NCI-H2107 treated with DMSO at 0.1 percent for 48 hours (cell line): Measurements from ENCODE around the gene GUK1.
"Not testable (repeated sequence)": the region's sequence is repeated elsewhere in the genome, so short reads cannot be mapped to it uniquely, and the experiment has no call there.

Experiments
- DNase-seq: peaks from one replicate; lab custom pipeline; 2025; ENCODE audit not compliant: unreplicated experiment; lab: John Stamatoyannopoulos, UW

Gene GUK1

DNA sequence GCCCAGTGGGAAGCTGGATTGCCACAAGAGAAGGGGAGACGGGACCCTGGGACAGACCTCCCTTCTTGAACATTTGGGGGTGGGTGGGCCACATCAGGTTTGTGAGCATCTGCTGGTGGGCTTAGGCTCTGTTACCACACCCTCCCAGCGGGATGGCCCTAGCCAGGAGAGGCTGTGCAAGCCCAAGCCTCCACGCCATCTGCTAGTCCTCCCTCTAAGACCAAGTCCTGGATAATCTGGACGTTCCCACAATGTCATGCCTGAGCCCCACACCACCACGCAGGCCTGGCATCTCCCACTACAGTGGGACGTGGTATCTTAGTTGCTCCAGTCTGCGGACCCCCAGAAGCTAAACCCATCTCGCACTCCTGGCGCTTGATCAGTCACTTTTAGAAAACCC is 21.8 kb downstream of the GUK1 start:
- DNase-seq, result no peak

DNA sequence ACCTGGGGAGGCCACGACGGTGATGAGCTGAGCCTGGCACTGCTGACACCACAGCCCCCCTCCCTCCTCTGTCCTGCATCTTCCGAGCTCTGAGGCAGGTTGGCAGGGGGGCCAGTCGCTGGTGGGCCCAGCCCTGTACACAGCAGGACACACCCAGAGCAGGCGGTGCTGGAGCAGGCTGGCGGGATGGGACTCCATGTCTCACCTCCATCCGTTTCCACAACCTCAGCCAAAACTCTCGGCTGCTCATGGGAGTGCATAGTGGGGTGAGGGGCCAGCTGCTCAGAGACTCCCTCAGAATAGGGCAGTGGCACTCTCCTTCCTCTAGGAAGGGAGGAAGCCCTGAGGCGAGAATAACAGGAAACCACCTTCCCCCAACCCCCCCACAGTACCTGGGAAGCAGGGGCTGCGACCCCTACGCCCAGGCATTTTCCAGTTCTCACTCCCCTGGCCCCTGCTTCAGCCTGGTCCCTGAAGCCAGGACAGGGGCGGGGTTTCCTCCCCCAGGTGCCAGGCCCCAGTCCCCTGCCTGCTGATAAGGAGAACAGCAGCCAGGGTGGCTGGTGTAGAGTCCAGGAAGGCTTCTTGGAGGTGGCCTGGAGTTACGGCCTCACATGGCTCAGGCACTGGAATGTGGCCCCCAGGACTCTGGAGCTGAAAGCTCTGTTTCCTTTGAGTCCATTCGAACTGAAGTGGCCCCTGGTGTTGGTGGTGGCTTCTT is 22.4 kb downstream of the GUK1 start:
- DNase-seq, result no peak

DNA sequence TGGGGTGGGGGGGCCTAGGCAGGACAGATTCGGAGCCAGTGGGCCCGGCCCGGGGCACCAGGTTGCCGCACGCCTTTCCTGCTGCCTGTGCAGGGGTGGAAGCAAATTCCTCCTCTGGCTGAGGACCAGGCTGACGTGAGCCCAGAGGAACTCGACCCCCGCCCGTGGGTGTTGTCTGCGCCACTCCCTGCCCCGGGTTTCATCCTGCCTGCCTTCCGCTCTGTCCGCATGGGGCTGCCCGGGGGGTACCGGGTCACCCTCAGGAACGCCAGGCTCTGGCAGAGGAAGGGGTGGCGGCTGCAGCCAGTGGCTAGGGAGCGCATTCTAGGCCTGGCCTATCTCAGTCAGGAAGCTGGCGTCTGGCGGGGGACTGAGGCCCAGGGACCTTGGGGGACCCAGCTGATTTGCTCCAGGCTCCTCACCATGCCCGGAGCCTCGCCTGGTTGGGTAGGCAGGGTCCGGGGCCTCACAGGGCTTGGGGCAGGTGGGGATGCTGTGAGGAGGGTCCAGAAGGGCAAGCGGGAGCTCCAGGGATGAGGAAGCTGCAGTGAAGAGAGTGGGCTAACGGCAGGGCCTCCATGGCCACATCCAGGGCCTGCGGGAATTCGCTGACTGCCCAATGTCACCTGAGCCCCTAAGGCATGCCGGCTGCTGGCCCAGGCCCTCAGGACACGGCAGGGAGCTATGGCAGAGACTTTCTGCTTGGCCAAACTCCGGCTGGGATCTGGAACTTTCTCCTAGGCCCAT is 23.1 kb downstream of the GUK1 start:
- no peak for DNase-seq

DNA sequence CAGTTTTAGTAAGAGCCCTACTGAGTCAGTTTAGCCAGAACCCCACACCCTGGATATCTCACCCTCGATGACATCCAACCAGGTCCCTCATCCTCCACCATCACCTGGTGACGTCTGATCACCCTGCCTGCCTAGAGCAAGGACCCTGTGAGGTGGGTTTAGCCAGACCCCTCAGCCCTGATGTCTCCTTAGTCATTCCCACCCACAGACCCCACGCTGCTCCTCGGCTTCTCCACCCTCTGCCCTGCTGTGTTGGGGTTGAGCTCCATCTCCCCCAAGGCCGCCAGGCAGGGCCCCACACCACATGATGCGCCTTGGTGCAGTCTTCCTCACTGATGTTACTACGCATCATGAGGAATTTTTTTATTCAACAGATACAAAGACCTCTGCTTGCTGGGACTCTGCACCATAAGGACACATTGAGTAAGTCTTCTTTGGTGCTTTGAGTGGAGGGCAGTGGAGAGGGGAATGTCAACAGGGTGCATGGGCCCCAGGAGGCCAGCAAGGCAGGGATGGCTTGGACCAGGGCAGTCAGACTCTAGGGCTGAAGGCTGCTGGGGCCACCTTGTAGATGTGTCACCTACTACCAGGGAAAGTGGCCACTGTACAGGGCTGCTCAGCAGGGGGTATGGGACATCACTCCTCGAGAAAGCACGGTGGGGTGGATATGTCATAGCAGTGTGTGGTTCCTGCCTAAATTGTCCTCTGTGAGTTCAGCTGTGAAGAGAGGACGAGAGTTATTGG is 23.9 kb downstream of the GUK1 start:
- no peak for DNase-seq

DNA sequence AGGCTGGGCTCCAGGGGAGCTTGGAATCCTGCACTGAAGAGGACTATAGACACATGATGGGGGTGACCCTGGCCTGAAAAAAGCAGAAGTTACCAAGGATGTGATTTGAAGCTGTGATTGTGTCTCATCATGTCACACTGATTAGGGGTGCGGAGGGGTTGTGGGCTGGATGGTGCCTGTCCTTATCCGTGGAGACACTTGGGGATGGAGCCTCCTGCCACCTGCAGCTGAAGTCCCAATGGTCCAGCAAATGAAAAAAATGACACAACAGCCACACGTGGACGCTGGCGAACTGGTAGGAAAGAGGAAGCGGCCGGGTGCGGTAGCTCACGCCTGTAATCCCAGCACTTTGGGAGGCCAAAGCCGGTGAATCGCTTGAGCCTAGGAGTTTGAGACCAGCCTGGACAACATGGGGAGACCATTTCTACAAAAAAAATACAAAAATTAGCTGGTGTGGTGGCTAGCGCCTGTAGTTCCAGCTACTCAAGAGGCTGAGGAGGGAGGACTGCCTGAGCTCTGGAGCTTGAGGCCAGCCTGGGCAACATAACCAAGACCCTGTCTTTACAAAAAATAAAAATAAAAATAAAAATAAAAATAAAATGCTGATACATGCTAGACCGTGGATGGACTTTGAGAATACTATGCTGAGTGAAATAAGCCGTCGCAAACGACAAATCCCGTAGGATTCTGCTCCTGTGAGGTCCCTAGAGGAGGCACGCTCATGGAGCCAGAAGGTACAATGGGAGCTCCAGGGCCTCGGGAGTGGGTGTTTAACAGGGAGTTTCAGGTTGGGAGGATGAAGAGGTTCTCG is 24.7 kb downstream of the GUK1 start:
- no peak for DNase-seq

DNA sequence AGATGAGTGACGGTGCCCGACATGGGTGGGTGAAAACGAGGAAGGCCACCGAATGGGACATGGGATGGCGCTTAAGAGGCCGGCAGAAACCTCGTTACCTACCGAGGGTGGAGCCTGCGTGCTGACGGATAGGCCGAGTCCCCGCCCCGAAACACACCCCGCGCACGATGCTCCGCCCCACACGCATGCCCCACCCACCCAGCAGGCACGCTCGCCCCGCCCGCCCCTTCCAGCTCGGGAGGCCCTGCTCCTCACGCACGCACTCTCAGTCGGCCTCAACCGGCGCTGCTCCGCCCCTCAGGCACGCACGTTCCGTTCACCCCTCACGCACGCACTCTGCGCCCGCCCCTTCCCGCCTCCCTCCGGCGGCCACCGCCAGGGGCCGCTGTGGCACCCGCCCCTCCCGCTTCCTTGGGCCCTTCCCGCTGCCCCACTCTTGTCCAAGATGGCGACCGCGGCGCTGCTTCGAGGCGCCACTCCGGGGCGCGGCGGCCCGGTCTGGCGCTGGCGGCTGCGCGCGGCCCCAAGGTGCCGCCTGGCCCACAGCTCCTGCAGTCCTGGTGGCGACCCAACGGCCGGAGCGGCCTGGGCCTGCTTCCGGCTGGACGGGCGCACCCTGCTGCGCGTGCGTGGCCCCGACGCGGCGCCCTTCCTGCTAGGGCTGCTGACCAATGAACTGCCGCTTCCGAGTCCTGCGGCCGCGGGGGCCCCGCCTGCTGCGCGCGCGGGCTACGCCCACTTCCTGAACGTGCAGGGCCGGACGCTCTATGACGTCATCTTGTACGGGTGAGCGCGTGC is 25.5 kb downstream of the GUK1 start, which contains the start of gene IBA57:
TSS of gene IBA57 (plus strand) at position 433 of the 798 bp plus-strand sequence. CDS start at position 446, 13 bp downstream.
- peak; percentile 91 for DNase-seq

DNA sequence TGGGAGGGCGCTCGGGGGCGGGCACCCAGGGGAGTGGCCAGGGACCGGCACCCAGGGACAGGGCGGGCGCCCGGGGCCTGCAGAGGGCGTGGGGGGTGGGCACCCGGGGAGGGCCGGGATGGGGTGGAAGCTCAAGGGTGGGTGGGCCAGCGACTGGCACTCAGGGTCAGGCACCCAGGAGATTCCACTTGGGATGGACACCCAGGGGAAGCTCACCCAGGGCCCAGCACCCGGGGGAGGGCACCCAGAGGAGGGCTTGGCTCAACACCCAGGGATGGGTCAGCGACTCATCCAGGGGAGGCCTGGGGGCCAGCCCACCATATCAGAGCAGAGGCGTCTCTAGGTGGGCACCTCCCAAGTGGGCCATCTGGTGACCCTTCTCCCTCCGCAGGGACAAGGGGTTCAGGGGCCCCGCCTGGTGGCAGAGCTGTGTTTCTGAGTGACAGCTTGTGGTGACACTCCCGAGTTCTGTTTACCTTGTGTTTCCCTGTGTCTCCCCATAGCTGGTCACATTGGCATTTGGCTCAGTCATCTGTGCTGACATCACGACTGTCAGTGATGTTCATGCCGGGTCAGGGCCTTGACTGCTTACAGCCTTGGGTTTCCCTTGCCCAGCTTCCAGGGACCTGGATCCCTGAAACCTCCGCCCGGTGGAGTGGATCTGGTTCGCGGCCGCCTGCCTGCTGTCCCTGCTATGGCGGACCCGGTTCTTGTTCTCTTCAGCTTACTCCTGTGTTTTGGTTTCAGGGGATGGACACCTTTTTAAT is 26.3 kb downstream of the GUK1 start:
- peak; percentile 33 for DNase-seq

DNA sequence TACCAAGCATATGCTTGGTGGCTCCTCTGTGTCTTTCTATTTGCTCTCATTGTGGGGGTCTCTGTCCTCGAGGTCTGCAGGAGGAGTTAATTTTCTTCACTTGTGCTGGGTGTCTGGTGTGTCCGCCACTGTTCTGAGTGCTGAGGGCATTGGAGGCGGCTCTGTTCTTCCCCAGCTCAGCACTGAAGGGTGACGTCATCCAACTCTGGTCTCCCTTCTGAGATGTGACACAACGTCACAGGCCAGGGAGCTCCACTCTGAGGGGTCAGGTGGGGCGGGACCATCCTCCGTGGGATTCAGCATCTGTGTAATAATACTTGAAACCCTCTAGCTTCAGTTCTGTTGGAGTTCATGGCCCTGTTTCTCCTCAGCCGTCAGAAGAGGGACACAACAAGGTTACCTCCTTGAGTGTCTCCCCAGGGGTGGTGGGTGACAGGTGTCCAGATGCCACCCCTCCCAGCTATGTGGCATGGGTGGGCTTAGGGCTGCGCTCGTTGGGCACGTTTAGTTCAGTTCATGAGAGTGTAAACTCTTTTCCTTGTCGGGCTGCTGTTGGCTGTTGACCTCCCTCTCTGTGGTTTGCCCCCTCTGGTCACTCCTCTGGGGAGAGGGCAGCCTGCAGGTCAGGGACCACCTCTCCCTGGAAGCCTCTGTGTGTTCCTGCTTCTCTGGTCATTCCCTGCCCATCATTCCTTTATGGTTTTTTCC is 28.6 kb downstream of the GUK1 start:
- no peak for DNase-seq

DNA sequence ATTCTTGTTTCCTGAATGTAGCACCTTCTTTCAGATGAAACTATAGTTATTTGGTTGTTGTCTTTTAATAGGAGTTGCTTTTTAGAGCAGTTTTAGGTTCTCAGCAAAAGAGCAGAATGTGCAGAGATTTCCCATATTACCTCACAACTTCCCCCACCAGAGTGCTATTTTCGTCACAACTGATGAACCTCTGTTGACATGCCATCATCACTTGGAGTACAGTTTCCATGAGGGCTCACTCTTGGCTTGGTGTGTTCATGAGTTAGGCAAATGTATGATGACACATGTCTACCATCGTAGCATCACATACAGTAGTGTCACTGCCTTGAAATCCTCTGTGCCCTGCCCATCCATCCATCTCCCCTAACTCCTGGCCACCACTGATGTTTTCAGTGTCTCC is 29.3 kb downstream of the GUK1 start:
- DNase-seq, result no peak

DNA sequence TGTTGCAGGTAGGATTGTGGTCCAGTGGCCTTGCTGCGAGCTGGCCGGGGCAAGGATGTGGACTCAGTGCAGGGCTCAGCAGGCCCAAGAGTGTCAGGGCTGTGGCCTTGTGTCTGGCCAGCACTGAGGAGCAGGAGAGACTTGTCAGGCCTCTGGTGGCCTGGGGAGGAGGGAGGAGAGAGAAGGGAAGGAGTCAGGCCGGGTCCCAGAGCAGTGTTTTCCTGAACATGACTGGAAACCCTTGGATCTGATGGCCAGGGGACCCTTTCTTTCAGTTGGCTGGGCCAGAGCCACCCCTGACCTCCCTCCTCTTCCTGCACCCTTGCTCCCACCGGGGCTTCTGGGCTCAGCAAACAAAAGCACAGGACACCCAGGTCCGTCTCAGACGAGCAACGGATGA is 30.6 kb downstream of the GUK1 start:
- no peak for DNase-seq

DNA sequence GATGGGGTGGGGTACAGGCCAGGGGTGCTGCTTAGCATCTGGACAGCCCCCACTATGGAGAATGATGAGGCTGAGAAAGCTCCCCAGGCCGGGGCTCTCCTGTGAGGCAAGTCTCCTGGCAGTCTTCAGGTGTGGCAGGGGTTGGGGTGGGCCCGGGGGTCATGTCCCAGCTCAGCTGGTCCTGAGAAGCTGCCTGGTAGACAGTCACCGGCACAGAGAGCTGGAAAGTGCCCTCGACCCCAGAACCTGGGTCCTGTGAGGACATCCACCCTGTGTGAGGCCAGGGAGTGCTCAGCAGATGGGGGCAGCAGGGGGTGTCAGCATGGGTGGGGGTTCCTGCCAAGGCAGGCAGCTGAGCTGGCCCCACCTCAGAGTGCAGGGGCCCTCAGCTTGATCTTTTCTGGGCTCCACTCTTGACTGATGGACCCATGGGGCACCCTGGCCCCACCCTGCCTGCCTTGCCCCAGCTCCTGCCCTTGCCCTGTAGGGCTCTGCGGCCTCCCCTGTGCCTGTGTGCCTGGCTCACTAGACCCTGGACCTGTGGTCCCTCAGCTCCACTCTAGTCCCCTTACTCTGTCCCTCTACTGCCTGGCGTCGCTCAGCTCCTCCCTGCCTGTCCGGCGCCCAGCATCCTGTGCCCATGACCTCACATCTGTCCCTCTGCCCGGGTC is 31.3 kb downstream of the GUK1 start:
- DNase-seq, result no peak

DNA sequence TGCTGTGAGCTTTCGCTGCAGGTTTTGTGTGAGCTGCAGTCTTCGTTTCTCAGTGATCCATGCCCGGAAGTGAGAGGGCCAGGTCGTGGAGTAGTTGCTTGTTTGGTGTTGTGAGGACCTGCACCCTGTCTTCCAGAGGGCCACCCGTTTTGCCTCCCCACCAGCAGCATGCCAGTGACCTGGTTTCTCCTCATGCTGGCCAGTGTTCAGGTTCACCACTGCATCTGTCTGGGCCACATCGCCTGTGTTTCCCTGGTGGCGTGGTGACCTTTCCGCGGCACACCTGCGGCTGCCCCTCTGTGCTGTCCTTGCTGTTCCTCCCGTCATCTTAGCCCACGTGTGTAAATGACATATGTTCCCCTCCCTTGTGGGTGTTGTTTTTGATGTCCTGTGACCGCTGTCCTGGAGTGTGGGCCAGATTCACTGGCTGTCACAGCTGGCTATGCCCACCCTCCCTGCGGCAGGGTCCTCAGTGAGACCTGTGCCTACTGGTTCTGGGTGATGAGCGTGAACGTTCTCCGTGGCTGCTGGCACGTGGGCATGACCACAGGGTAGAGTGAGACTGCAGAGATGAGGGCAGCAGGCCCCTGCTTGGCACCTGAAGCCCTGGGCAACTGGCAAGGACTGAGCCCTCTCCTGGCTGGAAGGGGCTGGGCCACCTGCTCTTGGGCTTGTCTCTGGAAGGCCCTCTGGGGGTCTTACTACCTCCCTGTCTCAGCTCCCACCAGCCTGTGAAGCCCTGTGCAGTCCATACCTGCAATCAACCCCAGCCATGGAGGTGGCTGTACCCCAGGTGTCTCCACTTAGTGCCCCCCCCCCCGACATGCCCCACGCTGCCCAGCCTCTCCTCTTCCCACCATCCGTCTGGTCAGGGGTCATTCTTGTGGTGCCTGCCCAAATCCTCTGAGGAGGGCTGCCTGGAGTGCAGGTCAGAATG is 32.8 kb downstream of the GUK1 start:
- DNase-seq, result no peak

DNA sequence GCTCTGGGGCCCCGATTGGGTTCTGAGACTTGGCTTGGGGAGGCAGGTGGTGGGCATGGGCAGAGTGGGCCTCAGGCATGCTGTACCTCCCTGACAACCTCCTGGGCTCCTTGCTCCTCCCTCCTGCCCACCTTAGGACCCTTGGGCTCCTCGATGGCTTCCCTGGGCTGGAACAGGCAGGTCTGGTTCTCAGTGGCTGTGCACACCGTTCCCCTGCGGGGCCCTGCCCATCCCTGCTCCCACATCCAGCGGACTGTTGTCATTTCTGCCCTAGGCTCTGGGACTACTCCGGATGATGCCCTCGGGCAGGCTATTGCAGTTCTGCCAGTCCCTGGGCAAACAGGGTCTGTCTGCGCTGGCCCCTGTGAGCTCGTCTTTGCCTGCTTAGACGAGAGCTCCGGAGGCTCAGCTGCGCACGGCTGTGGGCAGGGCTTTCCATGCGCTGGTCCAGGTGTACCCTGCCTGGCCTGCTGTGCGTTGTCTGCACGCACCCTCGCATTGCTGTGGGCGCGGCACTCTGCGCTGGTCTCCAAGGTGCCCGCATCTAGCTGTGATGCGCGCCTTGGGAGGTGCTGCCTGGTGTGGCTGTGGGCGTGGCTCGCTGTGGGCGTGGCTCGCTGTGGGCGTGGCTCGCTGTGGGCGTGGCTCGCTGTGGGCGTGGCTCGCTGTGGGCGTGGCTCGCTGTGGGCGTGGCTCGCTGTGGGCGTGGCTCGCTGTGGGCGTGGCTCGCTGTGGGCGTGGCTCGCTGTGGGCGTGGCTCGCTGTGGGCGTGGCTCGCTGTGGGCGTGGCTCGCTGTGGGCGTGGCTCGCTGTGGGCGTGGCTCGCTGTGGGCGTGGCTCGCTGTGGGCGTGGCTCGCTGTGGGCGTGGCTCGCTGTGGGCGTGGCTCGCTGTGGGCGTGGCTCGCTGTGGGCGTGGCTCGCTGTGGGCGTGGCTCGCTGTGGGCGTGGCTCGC is 33.7 kb downstream of the GUK1 start:
- not testable (repeated sequence) for DNase-seq

DNA sequence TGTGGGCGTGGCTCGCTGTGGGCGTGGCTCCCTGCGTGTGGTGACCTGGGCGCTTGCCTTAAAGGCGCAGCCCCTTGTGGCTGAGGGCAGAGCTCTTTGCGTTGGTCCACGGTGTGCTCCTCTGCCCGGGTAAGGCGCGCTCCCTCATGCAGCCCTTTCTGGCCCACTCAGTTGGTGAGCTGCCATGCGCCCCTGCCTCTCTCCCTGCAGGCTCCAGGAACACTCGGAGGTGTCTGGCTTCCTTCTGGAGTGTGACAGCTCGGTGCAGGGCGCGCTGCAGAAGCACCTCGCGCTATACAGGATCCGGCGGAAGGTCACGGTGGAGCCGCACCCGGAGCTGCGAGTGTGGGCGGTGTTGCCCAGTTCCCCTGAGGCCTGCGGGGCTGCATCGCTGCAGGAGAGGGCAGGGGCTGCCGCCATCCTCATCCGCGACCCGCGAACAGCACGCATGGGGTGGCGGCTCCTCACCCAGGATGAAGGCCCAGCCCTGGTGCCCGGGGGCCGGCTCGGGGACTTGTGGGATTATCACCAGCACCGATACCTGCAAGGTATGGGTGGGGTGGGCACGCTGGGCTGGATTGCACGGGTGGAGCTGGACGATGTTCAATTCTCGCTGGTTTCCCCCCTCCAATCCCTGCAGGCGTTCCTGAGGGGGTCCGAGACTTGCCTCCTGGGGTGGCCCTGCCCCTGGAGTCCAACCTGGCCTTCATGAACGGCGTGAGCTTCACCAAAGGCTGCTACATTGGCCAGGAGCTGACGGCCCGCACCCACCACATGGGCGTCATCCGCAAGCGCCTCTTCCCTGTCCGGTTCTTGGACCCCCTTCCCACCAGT is 34.6 kb downstream of the GUK1 start:
- DNase-seq, result no peak

DNA sequence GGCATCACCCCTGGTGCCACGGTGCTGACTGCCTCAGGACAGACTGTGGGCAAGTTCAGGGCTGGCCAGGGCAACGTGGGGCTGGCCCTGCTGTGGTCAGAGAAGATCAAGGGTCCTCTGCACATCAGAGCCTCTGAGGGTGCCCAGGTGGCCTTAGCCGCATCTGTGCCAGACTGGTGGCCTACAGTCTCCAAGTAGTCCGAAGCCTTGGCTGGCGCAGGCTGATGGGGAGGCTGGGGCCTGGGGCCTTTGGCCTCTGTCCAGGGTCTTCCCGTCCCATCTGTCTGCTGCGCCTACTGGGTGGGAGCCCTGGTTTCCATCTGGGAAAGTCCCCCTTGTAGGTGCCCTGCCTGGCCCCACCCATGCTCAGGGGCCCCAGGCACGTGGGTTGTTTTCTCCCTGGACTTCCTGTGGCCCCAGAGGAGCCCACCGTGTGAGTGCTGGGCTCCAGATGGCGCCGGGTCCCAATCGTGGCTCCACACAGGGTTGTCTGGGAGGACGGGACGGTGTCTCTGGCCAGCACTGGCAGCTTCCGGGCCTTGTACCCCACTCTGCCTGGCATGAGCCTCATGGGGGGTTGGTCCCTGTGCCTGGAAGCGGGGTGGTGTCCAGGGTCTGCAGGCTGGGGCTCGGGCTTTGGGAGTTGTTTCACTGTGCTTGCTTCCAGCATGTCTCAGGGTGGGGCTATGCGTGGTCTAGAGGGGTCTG is 35.4 kb downstream of the GUK1 start:
- DNase-seq, result no peak
